ENCODE data around the gene LIPI.
"Not testable (repeated sequence)": the region's sequence is repeated elsewhere in the genome, so short reads cannot be mapped to it uniquely, and the experiment has no call there.

LIPI gene

GRCh38 chr21:14120091-14120734 lies 90.5 kb downstream of the LIPI start:
- peak; percentile 85 for TF ChIP-seq CTCF (IDR thresholded peaks at IDR 0.05; ENCODE audit: borderline replicate concordance, insufficient read depth, low read depth, low read length)
- H3K4me3 ChIP-seq (ENCODE audit: low read depth, low read length) = no peak overlapping the region

- no peak overlapping the region for H3K4me3 ChIP-seq (ENCODE audit: low read depth, low read length)
- TF ChIP-seq CTCF (IDR thresholded peaks at IDR 0.05; ENCODE audit: borderline replicate concordance, insufficient read depth, low read depth, low read length) = no peak
Observed at GRCh38 chr21:14119038-14119437, 91.7 kb downstream of the LIPI start.

GRCh38 chr21:14116080-14116481 lies 94.7 kb downstream of the LIPI start:
- no peak overlapping the region for H3K4me3 ChIP-seq (ENCODE audit: low read depth, low read length)
- no peak for TF ChIP-seq CTCF (IDR thresholded peaks at IDR 0.05; ENCODE audit: borderline replicate concordance, insufficient read depth, low read depth, low read length)

GRCh38 chr21:14115646-14116045 lies 95.1 kb downstream of the LIPI start:
- TF ChIP-seq CTCF (IDR thresholded peaks at IDR 0.05; ENCODE audit: borderline replicate concordance, insufficient read depth, low read depth, low read length) = no peak

GRCh38 chr21:14114251-14114650 lies 96.5 kb downstream of the LIPI start:
- TF ChIP-seq CTCF (IDR thresholded peaks at IDR 0.05; ENCODE audit: borderline replicate concordance, insufficient read depth, low read depth, low read length) = no peak

More at GRCh38 chr21:14115646-14116045, 95.1 kb downstream of the LIPI start:
- no peak overlapping the region for H3K4me3 ChIP-seq (ENCODE audit: low read depth, low read length)

GRCh38 chr21:14104564-14104963 lies 106.2 kb downstream of the LIPI start:
- H3K4me3 ChIP-seq (ENCODE audit: low read depth, low read length) = not testable (repeated sequence)

More at GRCh38 chr21:14114251-14114650, 96.5 kb downstream of the LIPI start:
- no peak overlapping the region for H3K4me3 ChIP-seq (ENCODE audit: low read depth, low read length)

- TF ChIP-seq CTCF (IDR thresholded peaks at IDR 0.05; ENCODE audit: borderline replicate concordance, insufficient read depth, low read depth, low read length) = no peak
- H3K4me3 ChIP-seq (ENCODE audit: low read depth, low read length) = no peak overlapping the region
Observed at GRCh38 chr21:14099570-14099969, 111.2 kb downstream of the LIPI start.

All from GM12875 (cell line).